ENCODE data around the gene DHX30.
"Not testable (repeated sequence)": the region's sequence is repeated elsewhere in the genome, so short reads cannot be mapped to it uniquely, and the experiment has no call there.

Gene DHX30

GRCh38 chr3:47813551-47814177 is 10.7 kb downstream of the DHX30 start:
- no peak for DNase-seq (ENCODE audit: low read depth in 2 of 2)

- no peak for DNase-seq (ENCODE audit: low read depth in 2 of 2)
Observed at GRCh38 chr3:47817609-47818008, 14.7 kb downstream of the DHX30 start.

- peak; percentile 71 to 75 for DNase-seq (ENCODE audit: low read depth in 2 of 2)
Observed at GRCh38 chr3:47824541-47825473, 21.9 kb downstream of the DHX30 start.

- no peak for DNase-seq (ENCODE audit: low read depth in 2 of 2)
Observed at GRCh38 chr3:47825590-47825989, 22.7 kb downstream of the DHX30 start.

GRCh38 chr3:47829482-47829881 is 26.5 kb downstream of the DHX30 start:
- not testable (repeated sequence) for DNase-seq (ENCODE audit: low read depth in 2 of 2)

GRCh38 chr3:47836986-47837385 is 34.0 kb downstream of the DHX30 start:
- no peak for DNase-seq (ENCODE audit: low read depth in 2 of 2)

GRCh38 chr3:47838503-47838902 is 35.6 kb downstream of the DHX30 start:
- no peak for DNase-seq (ENCODE audit: low read depth in 2 of 2)

- DNase-seq (ENCODE audit: low read depth in 2 of 2) = no peak
Observed at GRCh38 chr3:47841786-47842349, 38.9 kb downstream of the DHX30 start.

GRCh38 chr3:47846186-47846879 is 43.4 kb downstream of the DHX30 start:
- DNase-seq (ENCODE audit: low read depth in 2 of 2) = no peak

- DNase-seq (ENCODE audit: low read depth in 2 of 2) = no peak
Observed at GRCh38 chr3:47846880-47847248, 43.9 kb downstream of the DHX30 start.

- DNase-seq (ENCODE audit: low read depth in 2 of 2) = no peak
Observed at GRCh38 chr3:47847260-47847659, 44.3 kb downstream of the DHX30 start.

GRCh38 chr3:47847801-47848518 is 45.0 kb downstream of the DHX30 start:
- no peak for DNase-seq (ENCODE audit: low read depth in 2 of 2)

- DNase-seq (ENCODE audit: low read depth in 2 of 2) = no peak
Observed at GRCh38 chr3:47848599-47849117, 45.7 kb downstream of the DHX30 start.

GRCh38 chr3:47849186-47849698 is 46.3 kb downstream of the DHX30 start:
- no peak for DNase-seq (ENCODE audit: low read depth in 2 of 2)

- DNase-seq (ENCODE audit: low read depth in 2 of 2) = no peak
Observed at GRCh38 chr3:47849699-47850563, 47.0 kb downstream of the DHX30 start.

GRCh38 chr3:47850564-47851410 is 47.8 kb downstream of the DHX30 start:
- DNase-seq (ENCODE audit: low read depth in 2 of 2) = no peak

GRCh38 chr3:47851888-47852603 is 49.1 kb downstream of the DHX30 start:
- DNase-seq (ENCODE audit: low read depth in 2 of 2) = no peak
